ENCODE data around the gene CTU2. TPM values are rescaled to one million over a fixed set of nuclear protein-coding genes. Genes with fewer than 3 reads are reported as not detected.

Gene CTU2
- polyA plus RNA-seq, 1 experiment: 16.9 TPM

- no peak for TF ChIP-seq CTCF (IDR thresholded peaks at IDR 0.05; ENCODE audit: insufficient read depth, low read depth, low read length)
- DNase-seq (ENCODE audit: low read depth): no peak
- CTCF ChIA-PET: interaction anchor here (1.0 kb wide), 2 partner anchors 16 to 22 kb away, joined by 4 to 7 read pairs; no protein-coding TSS in a partner anchor
- POLR2A ChIA-PET: no interaction called here
- Histone ChIP-seq H3K27me3 (ENCODE audit: control insufficient read depth, insufficient read depth, low read length) (no peaks in the 10 kb centered on the region), H3K36me3 (ENCODE audit: control insufficient read depth, insufficient read depth, low read length) (peaks cover 12% of the 10 kb centered on the region), H3K4me3 (ENCODE audit: low read depth, low read length) (no peak overlapping the region)
These were observed 53.1 kb downstream of the CTU2 start for GRCh38 chr16:88759245-88759975.

DNA sequence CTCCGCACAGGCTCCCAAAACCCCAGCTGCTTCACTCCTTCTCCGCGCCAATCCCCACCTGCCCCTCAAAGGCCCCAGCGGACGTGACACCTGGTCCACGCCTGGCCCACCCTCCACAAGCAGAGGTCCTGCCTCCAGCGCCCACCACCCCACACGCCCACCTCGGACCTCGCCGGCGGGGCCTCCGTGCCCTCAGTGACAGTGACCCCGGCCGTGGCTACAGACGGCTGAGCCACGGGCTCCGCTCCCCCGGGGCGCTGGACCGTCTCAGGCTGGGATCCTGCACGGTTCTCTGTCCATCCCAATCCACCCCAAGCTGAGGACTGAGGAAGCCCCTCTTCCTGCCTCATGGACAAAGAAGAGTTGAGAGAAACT lies 53.7 kb downstream of the CTU2 start:
- POLR2A ChIA-PET: no interaction called here
- CTCF ChIA-PET: interaction anchor here (0.9 to 2.2 kb wide), 3 partner anchors 9 to 23 kb away, joined by 3 to 8 read pairs (median 3); no protein-coding TSS in a partner anchor
- no peak for TF ChIP-seq CTCF (IDR thresholded peaks at IDR 0.05; ENCODE audit: insufficient read depth, low read depth, low read length)
- H3K36me3 ChIP-seq (ENCODE audit: control insufficient read depth, insufficient read depth, low read length): peaks cover 12% of the 10 kb centered on the region
- no peaks in the 10 kb centered on the region for H3K27me3 ChIP-seq (ENCODE audit: control insufficient read depth, insufficient read depth, low read length)
- no peak for DNase-seq (ENCODE audit: low read depth)
- H3K4me3 ChIP-seq (ENCODE audit: low read depth, low read length): no peak overlapping the region

DNA sequence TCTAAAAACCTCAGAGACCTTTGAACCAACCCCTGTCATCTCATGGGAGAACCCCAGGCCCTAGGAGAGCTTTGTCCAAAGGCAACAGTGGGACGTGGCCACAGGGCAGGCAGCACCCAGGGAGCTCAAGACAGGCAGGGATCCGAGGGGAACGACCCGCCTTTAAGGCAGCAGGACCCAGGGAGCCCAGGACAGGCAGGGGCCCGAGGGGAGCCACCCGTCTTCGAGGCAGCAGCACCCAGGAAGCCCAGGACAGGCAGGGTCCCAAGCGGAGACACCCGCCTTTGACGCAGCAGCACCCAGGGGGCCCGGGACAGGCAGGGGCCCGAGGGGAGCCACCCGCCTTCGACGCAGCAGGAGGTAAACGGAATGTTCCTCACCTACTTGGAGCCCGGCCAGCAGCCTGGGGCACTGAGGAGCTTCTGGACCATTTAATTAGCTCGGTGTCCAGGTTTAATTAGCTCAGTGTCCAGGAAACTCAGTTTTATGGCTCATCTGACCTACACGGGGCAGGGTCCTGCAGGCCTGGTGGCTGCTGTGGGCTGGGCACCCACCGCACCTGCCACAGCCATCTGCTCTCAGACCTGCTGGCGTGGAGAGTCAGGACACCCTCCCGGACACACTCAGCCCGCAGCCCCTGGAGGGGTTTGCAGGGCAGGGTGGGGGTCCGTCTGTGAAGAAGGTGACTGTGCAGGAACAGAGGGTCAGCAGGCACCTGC lies 54.3 kb downstream of the CTU2 start:
- DNase-seq (ENCODE audit: low read depth): no peak
- ChIA-PET POLR2A (no interaction called here), CTCF (interaction anchor here (0.9 to 2.2 kb wide), 4 partner anchors 8 to 24 kb away, joined by 3 to 8 read pairs (median 5); no protein-coding TSS in a partner anchor)
- H3K36me3 ChIP-seq (ENCODE audit: control insufficient read depth, insufficient read depth, low read length): peaks cover 12% of the 10 kb centered on the region
- no peaks in the 10 kb centered on the region for H3K27me3 ChIP-seq (ENCODE audit: control insufficient read depth, insufficient read depth, low read length)
- no peak overlapping the region for H3K4me3 ChIP-seq (ENCODE audit: low read depth, low read length)
- no peak for TF ChIP-seq CTCF (IDR thresholded peaks at IDR 0.05; ENCODE audit: insufficient read depth, low read depth, low read length)

- no peak for TF ChIP-seq CTCF (IDR thresholded peaks at IDR 0.05; ENCODE audit: insufficient read depth, low read depth, low read length)
- Histone ChIP-seq H3K27me3 (ENCODE audit: control insufficient read depth, insufficient read depth, low read length) (no peaks in the 10 kb centered on the region), H3K36me3 (ENCODE audit: control insufficient read depth, insufficient read depth, low read length) (peaks cover 11% of the 10 kb centered on the region), H3K4me3 (ENCODE audit: low read depth, low read length) (no peak overlapping the region)
- ChIA-PET POLR2A (no interaction called here), CTCF (interaction anchor here (0.9 to 2.2 kb wide), 4 partner anchors 8 to 24 kb away, joined by 3 to 8 read pairs (median 5); no protein-coding TSS in a partner anchor)
- no peak for DNase-seq (ENCODE audit: low read depth)
These were observed 54.8 kb downstream of the CTU2 start for GRCh38 chr16:88761143-88761534.

- H3K36me3 ChIP-seq (ENCODE audit: control insufficient read depth, insufficient read depth, low read length): peaks cover 11% of the 10 kb centered on the region
- no peak for TF ChIP-seq CTCF (IDR thresholded peaks at IDR 0.05; ENCODE audit: insufficient read depth, low read depth, low read length)
These were observed 55.5 kb downstream of the CTU2 start for GRCh38 chr16:88761830-88762229.

More at GRCh38 chr16:88761830-88762229, 55.5 kb downstream of the CTU2 start:
- ChIA-PET CTCF (interaction anchor here (0.9 to 2.2 kb wide), 4 partner anchors 15 to 25 kb away, joined by 3 to 8 read pairs (median 5); no protein-coding TSS in a partner anchor), POLR2A (no interaction called here)
- Histone ChIP-seq H3K27me3 (ENCODE audit: control insufficient read depth, insufficient read depth, low read length) (no peaks in the 10 kb centered on the region), H3K4me3 (ENCODE audit: low read depth, low read length) (no peak overlapping the region)
- DNase-seq (ENCODE audit: low read depth): no peak

Data from BJ (cell line).